ENCODE results near the gene ADAMTS17. TPM values are rescaled to one million over a fixed set of nuclear protein-coding genes. Genes with fewer than 3 reads are reported as not detected.

ADAMTS17 gene
- total and polyA plus RNA-seq, 9 of the 15 experiments (the other 6 are each of a cell fraction or from before 2014, with no cell fraction given): 0.01 to 0.14 (median 0.07) TPM; not detected in 6

- no peak for TF ChIP-seq NR0B1 (IDR thresholded peaks at IDR 0.05; ENCODE audit: partially characterized antibody)
These were observed 6.3 kb downstream of the ADAMTS17 start (continued) for GRCh38 chr15:100335335-100335999.

GRCh38 chr15:100334905-100335304 is 6.9 kb downstream of the ADAMTS17 start:
- Histone ChIP-seq H3K4me3 (no peak overlapping the region), H4K20me1 (replicated peaks; ENCODE audit: control insufficient read depth, insufficient read depth, low read length) (no peaks in the 10 kb centered on the region), H3K79me2 (ENCODE audit: control insufficient read depth, insufficient read depth, low read length) (no peaks in the 10 kb centered on the region), H2AFZ (ENCODE audit: low read depth, low read length) (no peak overlapping the region), H3K9ac (ENCODE audit: insufficient read depth in 1 of 2, low read depth in 2 of 2, low read length in 2 of 2) (no peak overlapping the region), H3K36me3 (ENCODE audit: control insufficient read depth, insufficient read depth, low read length) (no peaks in the 10 kb centered on the region), H3K27ac (ENCODE audit: extremely low read depth, low read depth, low read length) (no peak overlapping the region), H3K9me1 (ENCODE audit: control insufficient read depth, insufficient read depth, low read length) (no peaks in the 10 kb centered on the region), H3K4me2 (ENCODE audit: insufficient read depth, low read length) (no peak overlapping the region), H3K9me3 (replicated peaks; ENCODE audit: control insufficient read depth, insufficient read depth, low read depth, low read length) (no peaks in the 10 kb centered on the region), H3K4me1 (replicated peaks in 1 of 2; ENCODE audit: control insufficient read depth in 2 of 2, insufficient read depth in 2 of 2, low read length in 2 of 2) (0 out of 5 replicates have a peak, but pooled peaks cover 0 to 3% of the 10 kb centered on the region in 2 experiments), H3K27me3 (ENCODE audit: control insufficient read depth in 2 of 2, insufficient read depth in 2 of 2, low read length in 2 of 2) (peaks cover 8 to 62% of the 10 kb centered on the region in 2 experiments; a peak in 3 of 5 replicates)
- BruUV-seq (replicated peaks): no TSS peak
- in situ Hi-C loops (cut with MboI) (loop anchor here (5.0 kb wide), 1 partner anchor 672 kb away; no protein-coding TSS in a partner anchor), intact Hi-C loops (cut with micrococcal nuclease) (no loop called here)
- CTCF ChIA-PET (ENCODE audit: low intra/inter-chr PET ratio): no interaction called here
- peak; percentile 74 for ATAC-seq
- WGBS (ENCODE audit: insufficient coverage, low coverage, missing lambda C conversion rate): 2% methylated on average over 10 of the region's 11 CpGs
- POLR2A ChIA-PET: no interaction called here
- DNase-seq (ENCODE audit: extremely low read depth in 1 of 4, low spot score in 3 of 4): no peak
- TF ChIP-seq ZNF644 (tag; IDR thresholded peaks at IDR 0.05; ENCODE audit: low read depth) (no peak), ZNF445 (CRISPR knock-in tag; IDR thresholded peaks at IDR 0.05; ENCODE audit: low read depth) (no peak), CLOCK (CRISPR knock-in tag; IDR thresholded peaks at IDR 0.05; ENCODE audit: borderline replicate concordance) (no peak), ZNF551 (CRISPR knock-in tag; IDR thresholded peaks at IDR 0.05) (no peak), ZNF124 (CRISPR knock-in tag; IDR thresholded peaks at IDR 0.05) (no peak), FOXA1 (IDR thresholded peaks at IDR 0.05; ENCODE audit: borderline replicate concordance) (no peak), ZNF696 (CRISPR knock-in tag; conservative IDR thresholded peaks at IDR 0.05) (no peak), MNT (conservative IDR thresholded peaks at IDR 0.05) (no peak)
- no peak for FAIRE-seq
